GM18498 (cell line): ENCODE results near the gene KRTAP5-6.

ENCODE experiments used
- ATAC-seq: cut with Tn5 transposase; IDR thresholded peaks from one replicate; pipeline ENCODE4 v1.9.1; 2021; ENCODE audit warnings: mild to moderate bottlenecking, moderate library complexity; ENCODE audit not compliant: unreplicated experiment

Gene KRTAP5-6

DNA sequence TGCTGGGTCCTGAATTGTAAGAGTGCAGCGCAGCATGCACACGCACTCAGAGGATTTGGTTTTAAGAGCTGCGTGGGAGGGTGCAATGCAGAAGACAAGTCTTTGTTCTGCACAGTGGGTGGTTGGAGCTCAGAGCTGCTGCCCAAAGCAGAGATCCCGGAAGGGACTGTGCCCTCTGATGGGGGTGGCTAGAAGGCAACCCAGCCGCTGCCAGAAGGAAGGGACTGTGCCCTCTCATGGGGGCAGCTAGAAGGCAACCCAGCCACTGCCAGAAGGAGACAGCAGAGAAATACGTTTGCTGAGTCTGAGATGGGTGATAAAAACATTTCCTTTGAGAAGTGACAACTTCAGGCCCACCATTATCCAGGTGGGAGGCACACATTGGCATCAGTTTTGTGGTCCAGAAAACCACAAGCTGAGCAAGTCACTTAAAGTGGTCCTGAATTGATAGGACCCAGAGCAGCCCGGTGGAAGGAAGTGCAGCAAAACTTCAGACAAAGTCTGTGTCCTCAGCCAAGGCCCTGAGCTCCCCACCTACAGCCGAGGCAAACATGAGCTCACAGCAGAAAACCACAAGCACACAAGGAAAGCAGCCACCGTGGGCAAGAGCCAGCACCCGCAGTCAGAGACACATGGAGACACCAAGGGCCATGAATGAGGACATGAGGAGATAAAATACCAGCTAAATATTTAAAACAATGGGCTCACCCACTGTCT is 4.3 kb downstream of the KRTAP5-6 start:
- no peak for ATAC-seq

GRCh38 chr11:1702506-1702905 is 5.5 kb downstream of the KRTAP5-6 start:
- ATAC-seq, result no peak

- no peak for ATAC-seq
These were observed 6.2 kb downstream of the KRTAP5-6 start for GRCh38 chr11:1703146-1703545.

DNA sequence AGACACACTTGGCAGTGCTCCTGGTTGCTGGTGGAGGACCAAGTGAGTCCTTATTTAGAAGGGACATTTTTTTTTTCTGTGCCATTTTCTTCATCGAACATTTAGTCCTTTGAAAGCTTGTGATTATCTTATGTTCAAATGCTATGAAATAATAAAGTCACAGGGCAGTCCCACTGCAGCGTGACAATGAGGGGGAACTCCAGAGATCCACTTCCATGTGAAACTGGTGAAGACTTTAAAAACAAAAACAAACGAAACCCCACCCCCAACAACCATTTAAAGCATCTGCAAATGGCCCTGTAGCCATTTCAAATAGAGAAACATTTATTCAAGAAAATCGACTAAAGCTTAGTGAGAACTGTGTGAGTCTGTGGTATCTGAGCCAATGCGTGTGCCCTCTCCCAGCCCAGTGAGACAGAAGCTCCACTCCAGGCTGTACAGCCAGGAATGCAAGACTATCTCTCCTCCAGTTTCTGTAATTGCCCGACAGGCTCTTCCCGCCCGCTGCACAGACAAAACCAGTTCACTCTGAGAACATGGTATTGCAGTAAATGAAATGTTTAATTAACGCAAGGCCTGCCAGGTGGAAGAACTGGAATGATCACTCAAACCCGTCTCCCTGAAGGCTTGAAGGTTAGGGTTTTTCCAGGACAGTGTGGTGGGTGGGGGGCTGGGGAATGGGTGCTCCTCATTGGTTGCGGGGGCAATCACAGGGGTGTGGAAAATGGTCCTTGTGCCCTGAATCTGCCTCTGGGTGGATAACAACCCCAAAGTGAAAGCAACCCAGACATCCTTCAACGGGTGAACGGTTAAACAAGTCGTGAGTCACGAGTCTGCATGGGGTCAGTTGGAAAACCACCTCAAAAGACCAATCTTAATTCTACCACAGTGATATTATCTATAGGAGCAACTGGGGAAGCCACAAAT is 8.4 kb downstream of the KRTAP5-6 start:
- ATAC-seq, result no peak

DNA sequence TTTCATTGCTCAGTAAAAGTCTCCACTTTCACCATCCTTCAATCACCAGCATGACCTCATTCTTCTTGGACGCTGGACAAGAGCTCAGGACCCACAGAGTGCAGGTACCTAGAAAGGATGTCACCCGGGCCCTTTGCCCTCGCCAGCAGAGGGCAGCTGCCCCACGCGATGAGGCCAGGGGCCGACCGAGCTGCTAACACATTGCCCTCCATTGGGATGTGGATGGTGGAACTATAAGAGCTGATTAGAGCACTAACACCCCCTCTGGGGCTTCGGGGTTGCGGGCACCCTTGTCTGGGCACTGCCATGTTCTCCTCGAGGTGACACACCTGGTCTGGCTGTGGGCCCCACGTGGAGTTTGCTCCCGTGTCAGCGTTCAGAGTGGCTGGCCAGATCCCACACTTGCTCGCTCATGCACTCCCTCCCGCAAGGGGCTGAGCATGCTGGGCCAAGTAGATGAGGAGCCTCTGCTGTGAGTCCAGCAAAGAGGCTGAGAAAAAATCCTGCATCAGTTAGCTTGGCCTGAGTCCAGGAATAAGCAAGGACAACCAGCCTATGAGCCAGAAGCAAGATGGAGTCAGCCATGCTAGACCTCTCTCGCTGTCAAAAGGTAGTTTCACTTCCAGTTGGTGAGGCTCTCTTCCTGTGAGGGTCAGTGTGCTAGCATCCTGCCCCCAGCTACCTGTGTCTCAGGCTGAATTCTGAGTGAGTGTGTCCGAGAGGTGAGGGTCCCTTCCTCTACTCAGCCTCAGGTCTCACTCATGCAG is 9.8 kb downstream of the KRTAP5-6 start:
- ATAC-seq, result no peak

DNA sequence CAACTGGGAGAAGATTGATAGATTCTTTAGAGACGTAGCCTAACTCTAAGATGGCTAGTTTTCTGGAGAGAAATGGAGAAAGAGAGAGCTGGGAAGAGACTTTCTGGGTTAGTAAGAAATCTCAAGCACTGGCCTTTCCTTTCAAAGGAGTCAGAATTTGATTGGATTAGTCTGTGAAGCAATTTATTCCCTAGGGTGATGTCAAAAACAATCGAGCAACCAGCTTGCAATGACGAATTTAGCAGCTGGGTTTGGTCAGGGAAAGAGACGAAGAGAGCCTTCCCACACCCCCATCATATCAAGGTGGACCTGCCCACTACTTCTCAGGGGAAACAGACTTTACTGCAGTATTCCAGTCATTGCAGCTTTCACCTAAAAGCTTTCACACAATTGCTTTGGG is 10.8 kb downstream of the KRTAP5-6 start:
- ATAC-seq, result no peak

GRCh38 chr11:1708716-1709115 is 11.7 kb downstream of the KRTAP5-6 start:
- ATAC-seq, result no peak

- no peak for ATAC-seq
These were observed 18.2 kb downstream of the KRTAP5-6 start for GRCh38 chr11:1714908-1715885.

GRCh38 chr11:1717745-1718144 is 20.8 kb downstream of the KRTAP5-6 start:
- ATAC-seq, result no peak

DNA sequence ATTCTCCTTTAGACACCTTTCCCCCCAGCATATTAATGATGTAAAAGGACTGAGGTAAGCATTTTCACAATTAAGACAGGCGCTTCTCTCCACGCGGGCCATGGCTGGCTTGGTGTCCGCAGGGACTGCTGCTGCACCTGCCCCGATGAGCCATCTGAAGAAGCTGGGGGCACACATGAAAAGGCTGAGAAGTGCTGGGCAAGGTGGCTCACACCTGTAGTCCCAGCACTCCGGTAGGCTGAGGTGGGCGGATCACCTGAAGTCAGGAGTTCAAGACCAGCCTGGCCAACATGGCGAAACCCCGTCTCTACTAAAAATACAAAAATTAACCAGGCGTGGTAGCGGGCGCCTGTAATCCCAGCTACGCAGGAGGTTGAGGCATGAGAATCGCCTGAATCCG is 21.3 kb downstream of the KRTAP5-6 start:
- no peak for ATAC-seq

- no peak for ATAC-seq
These were observed 22.8 kb downstream of the KRTAP5-6 start for GRCh38 chr11:1719781-1720180.

DNA sequence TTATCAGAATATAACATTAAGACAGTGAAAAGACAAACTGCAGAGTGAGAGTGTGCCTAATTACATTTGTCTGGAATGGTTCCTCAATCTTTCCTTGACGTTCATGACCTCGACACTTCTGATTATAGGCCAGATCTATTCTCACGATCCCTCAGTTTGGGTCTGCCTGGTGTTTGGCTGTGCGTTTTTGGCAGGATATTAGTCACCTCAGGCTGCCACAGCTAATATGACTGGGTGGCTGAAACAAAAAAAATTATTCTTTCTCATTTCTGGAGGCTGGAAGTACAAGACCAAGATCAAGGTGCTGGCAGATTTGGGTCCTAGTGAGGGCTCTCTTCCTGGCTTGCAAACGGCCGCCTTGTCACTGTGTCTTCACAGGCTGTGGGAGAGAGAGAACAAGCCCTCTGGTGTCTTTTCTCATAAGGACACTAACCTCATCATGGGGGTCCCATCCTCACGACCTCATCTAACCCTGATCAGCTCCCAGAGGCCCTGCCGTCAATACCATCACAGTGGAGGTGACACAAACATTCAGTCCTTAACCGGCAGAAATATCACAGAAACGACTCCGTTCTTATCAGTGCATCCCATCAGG is 30.2 kb downstream of the KRTAP5-6 start:
- ATAC-seq, result no peak

GRCh38 chr11:1727861-1728260 is 30.9 kb downstream of the KRTAP5-6 start:
- no peak for ATAC-seq

DNA sequence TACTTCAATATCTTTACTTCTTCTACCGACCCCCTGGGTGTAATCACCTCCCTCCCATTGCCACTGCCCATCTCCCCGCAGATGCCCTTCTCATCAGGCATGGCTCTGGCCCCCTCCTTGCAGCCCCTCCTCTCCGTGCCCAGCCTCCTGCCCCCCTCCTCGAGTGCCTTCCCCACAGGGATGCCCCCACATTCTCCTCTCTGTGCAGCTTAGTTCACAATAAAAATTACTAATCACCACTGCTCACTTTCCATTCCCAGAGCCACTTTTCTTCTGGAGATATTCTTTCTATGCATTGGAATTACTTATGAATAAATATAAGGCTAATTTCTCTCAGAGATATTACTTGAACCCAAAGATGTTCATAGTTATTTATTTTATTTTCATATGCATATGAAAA is 31.3 kb downstream of the KRTAP5-6 start:
- no peak for ATAC-seq

GRCh38 chr11:1728931-1729691 is 32.1 kb downstream of the KRTAP5-6 start:
- ATAC-seq, result no peak

DNA sequence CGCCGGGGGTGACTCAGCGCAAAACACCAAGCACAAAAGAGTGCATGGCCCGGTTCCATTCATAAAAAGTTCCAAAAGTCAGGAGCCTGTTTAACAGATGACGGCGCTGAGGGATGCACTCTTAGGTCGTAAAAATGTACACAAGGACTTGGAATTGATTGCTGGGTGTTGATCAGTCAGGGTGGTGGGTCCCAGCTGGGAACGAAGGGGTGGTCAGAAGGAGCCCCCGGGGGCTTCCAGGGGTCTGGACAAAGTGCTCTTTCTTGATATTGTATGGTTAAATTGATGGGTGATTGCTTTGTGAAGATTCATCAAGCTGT is 32.7 kb downstream of the KRTAP5-6 start:
- no peak for ATAC-seq

DNA sequence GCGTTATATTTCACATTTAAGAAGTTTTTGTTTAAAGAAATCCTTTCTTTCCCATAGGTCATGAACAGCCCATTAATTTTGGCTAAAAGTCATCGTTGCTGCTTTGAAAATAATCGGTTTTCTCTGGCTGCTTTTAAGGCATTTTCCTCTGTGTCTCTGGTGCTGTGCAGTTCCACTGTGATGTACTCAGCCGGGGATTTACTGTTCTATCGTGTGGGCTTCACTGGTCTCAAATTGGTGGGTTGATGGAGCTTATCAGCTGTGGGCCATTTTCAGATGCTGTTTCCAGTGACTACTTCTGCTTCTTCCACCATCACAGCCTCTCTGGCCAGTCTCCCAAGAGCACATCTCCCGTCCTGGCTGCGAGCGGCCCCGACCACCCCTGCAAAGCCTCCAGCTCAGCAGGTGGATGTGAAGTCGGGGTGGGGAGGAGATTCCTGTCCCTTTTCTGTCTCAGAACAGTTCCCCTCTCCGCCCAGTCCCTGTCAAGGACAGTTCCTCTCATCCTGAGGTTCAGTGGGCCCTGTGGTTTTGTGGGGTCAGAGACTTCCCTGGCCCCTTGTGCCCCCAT is 33.1 kb downstream of the KRTAP5-6 start:
- no peak for ATAC-seq

- no peak for ATAC-seq
These were observed 34.6 kb downstream of the KRTAP5-6 start for GRCh38 chr11:1731451-1732059.
